ENCODE measurements around the gene C12orf57. TPM values are rescaled to one million over a fixed set of nuclear protein-coding genes. Genes with fewer than 3 reads are reported as not detected.

Gene C12orf57
- total and polyA plus RNA-seq, 12 donors = 134 to 654 (median 175) TPM

GRCh38 chr12:6914246-6914946, 29.4 kb upstream of the C12orf57 start, which contains the start of gene ENO2:
Gene ENO2 (plus strand): TSS chr12:6914580. CDS start chr12:6915833, 1,253 bp downstream.
- Histone ChIP-seq H3K27me3 (peaks cover 0 to 39% (median 0%) of the 10 kb centered on the region in 7 donors), H3K4me3 (peak within 1 kb of the TSS; percentile 50 to 78 (median 72)), H3K36me3 (peaks cover 0 to 18% (median 0%) of the 10 kb centered on the region in 9 donors), H3K9me3 (no peaks in the 10 kb centered on the region), H3K4me1 (peaks cover 0 to 23% (median 16%) of the 10 kb centered on the region in 9 donors), H3K27ac (peak within 1 kb of the TSS; percentile 31 to 87 (median 66))
- WGBS, 2 donors = 1% methylated on average over 53 to 68 of the region's 68 CpGs
- peak; percentile 84 to 93 (median 90) for ATAC-seq
- no peak for TF ChIP-seq CTCF (IDR thresholded peaks at IDR 0.05)
- intact Hi-C loops (cut with DNase I) = no loop called here
- DNase-seq = peak; percentile 73 to 77

GRCh38 chr12:6914947-6915788, 28.7 kb upstream of the C12orf57 start:
- peaks cover 0 to 21% (median 0%) of the 10 kb centered on the region in 9 donors for H3K36me3 ChIP-seq
- DNase-seq = no peak
- no peaks in the 10 kb centered on the region for H3K9me3 ChIP-seq
- H3K4me1 ChIP-seq = peaks cover 0 to 23% (median 16%) of the 10 kb centered on the region in 9 donors
- intact Hi-C loops (cut with DNase I) = no loop called here
- H3K27me3 ChIP-seq = peaks cover 0 to 39% (median 0%) of the 10 kb centered on the region in 7 donors
- peak overlapping the region in 8 of 10 donors; percentile 58 to 87 (median 69) for H3K27ac ChIP-seq
- H3K4me3 ChIP-seq = peak overlapping the region; percentile 50 to 78 (median 72)
- TF ChIP-seq CTCF (IDR thresholded peaks at IDR 0.05) = no peak
- WGBS, 2 donors = 25 to 26% methylated on average over 29 of the region's 29 CpGs
- ATAC-seq = peak in 5 of 8 donors; percentile 1 to 19 (median 10)

GRCh38 chr12:6915789-6916285, 28.0 kb upstream of the C12orf57 start:
- DNase-seq = peak in 1 of 2 donors; percentile 36

More at GRCh38 chr12:6915789-6916285, 28.0 kb upstream of the C12orf57 start:
- no peak for ATAC-seq
- Histone ChIP-seq H3K36me3 (peaks cover 0 to 21% (median 0%) of the 10 kb centered on the region in 9 donors), H3K4me3 (peak overlapping the region in 1 of 10 donors; percentile 73), H3K9me3 (no peaks in the 10 kb centered on the region), H3K4me1 (peaks cover 0 to 23% (median 16%) of the 10 kb centered on the region in 9 donors), H3K27ac (no peak overlapping the region), H3K27me3 (peaks cover 0 to 39% (median 0%) of the 10 kb centered on the region in 7 donors)
- 75 to 86% methylated on average over 14 of the region's 14 CpGs for WGBS, 2 donors
- intact Hi-C loops (cut with DNase I) = no loop called here
- TF ChIP-seq CTCF (IDR thresholded peaks at IDR 0.05) = no peak
